IPS-18a (cell line): ENCODE data around the gene PLA2G2F.
"Not testable (repeated sequence)": the region's sequence is repeated elsewhere in the genome, so short reads cannot be mapped to it uniquely, and the experiment has no call there.

Experiments
- H3K27ac ChIP-seq: one replicate; pipeline ENCODE4 v1.5.1; 2013; ENCODE audit warnings: low read length
- H3K27me3 ChIP-seq: one replicate; pipeline ENCODE4 v1.6.1; 2013; ENCODE audit warnings: mild to moderate bottlenecking, low read length; ENCODE audit not compliant: control insufficient read depth, insufficient read depth
- H3K36me3 ChIP-seq: one replicate; pipeline ENCODE4 v1.6.1; 2013; ENCODE audit warnings: low read depth, low read length; ENCODE audit not compliant: control insufficient read depth
- H3K4me1 ChIP-seq: one replicate; pipeline ENCODE4 v1.6.1; 2013; ENCODE audit warnings: low read depth, low read length; ENCODE audit not compliant: control insufficient read depth
- H3K4me3 ChIP-seq: one replicate; pipeline ENCODE4 v1.5.1; 2013; ENCODE audit warnings: low read length
- H3K9ac ChIP-seq: one replicate; pipeline ENCODE4 v1.6.1; 2013; ENCODE audit warnings: mild to moderate bottlenecking, low read length, moderate library complexity
- H3K9me3 ChIP-seq: one replicate; pipeline ENCODE4 v1.6.1; 2013; ENCODE audit warnings: low read depth, low read length; ENCODE audit not compliant: control insufficient read depth

Gene PLA2G2F

DNA sequence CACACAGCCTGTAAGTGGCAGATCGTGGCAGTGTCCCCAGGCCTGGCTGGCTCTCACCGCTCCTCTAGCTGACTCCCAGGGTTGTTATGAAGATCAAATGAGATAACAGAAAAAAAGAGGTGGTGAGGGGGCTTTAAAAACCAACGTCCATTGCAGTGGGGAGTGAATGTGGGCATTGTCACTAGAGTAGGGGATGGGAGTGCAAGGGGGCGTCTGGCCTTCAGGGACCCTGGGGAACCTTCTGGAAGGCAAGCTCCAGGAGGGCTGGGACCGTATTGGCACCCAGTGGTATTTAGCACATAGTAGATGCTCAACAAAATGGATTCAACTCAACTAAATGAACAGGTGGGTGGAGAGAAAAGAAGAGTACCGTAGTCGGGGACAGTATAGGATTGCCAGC is 23.2 kb upstream of the PLA2G2F start:
- Histone ChIP-seq H3K9me3 (no peaks in the 10 kb centered on the region), H3K4me1 (peaks cover 8% of the 10 kb centered on the region), H3K4me3 (no peak overlapping the region), H3K27ac (no peak overlapping the region), H3K36me3 (no peaks in the 10 kb centered on the region), H3K9ac (no peak overlapping the region), H3K27me3 (no peaks in the 10 kb centered on the region)

DNA sequence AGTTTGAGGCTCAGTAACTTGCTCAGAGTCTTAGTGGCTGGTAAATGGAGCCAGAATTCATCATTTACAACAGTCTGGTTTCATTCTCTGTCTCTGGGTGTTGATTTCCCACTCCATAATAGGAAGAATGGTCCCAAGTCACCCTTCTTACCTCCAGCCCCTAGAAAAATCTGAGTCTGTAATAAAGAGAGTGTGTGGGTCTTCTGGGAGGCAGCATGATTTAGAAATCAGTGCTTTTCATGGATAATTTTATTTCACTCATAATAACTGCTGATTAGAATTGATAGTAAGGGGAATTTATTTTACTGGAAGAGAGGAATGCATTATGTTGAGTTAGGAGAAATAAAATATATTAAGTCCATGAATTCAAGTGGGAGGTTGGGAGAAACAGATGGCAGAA is 21.9 kb upstream of the PLA2G2F start:
- Histone ChIP-seq H3K4me3 (no peak overlapping the region), H3K9me3 (no peaks in the 10 kb centered on the region), H3K4me1 (peaks cover 8% of the 10 kb centered on the region), H3K36me3 (no peaks in the 10 kb centered on the region), H3K9ac (no peak overlapping the region), H3K27me3 (no peaks in the 10 kb centered on the region), H3K27ac (no peak overlapping the region)

DNA sequence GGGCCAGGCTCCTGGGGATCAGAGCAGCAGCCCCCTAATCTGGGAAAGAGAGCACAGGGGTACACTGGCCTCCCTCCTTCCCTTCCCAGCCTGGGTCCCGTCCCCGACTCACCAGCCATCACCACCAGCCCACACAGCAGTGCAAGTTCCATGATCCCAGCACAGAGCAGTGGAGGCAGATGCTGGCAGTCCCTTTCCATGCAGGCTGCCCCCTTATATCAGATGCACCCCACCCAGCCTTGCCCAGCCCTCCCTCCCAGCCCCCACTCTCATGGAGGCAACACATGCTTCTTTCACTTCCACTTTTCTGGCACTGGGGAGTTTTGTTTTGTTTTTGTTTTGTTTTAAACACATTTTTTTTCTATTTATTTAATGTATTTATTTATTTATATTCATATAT is 19.8 kb upstream of the PLA2G2F start, which contains the start of gene PLA2G2D:
PLA2G2D (minus strand) TSS at position 190 of the 400 bp plus-strand sequence; CDS start at position 152, 38 bp downstream.
- Histone ChIP-seq H3K4me3 (no peak within 1 kb of the TSS), H3K9ac (no peak within 1 kb of the TSS), H3K4me1 (peaks cover 4% of the 10 kb centered on the region), H3K9me3 (no peaks in the 10 kb centered on the region), H3K27ac (no peak within 1 kb of the TSS), H3K36me3 (no peaks in the 10 kb centered on the region), H3K27me3 (no peaks in the 10 kb centered on the region)

DNA sequence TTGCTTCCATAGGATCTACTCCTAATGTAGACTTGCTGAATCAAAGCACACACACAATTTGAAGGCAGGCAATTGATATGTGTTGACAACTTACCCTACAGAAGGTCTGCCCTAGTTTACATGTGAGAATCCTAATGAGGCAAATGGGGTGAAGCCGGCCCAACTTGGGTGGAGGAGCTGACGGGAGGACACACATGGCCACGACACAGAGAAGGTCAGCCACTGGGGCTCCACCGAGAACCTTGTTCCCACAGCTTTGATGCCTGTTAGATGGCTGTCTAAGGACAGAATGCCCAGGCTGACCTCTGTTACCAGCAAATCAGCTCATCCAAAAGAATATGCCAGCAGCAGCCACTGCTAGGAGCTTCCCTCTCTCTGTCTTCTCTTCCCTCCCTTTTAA is 18.3 kb upstream of the PLA2G2F start:
- Histone ChIP-seq H3K27ac (no peak overlapping the region), H3K36me3 (no peaks in the 10 kb centered on the region), H3K27me3 (no peaks in the 10 kb centered on the region), H3K4me1 (no peaks in the 10 kb centered on the region), H3K4me3 (no peak overlapping the region), H3K9me3 (no peaks in the 10 kb centered on the region), H3K9ac (no peak overlapping the region)

DNA sequence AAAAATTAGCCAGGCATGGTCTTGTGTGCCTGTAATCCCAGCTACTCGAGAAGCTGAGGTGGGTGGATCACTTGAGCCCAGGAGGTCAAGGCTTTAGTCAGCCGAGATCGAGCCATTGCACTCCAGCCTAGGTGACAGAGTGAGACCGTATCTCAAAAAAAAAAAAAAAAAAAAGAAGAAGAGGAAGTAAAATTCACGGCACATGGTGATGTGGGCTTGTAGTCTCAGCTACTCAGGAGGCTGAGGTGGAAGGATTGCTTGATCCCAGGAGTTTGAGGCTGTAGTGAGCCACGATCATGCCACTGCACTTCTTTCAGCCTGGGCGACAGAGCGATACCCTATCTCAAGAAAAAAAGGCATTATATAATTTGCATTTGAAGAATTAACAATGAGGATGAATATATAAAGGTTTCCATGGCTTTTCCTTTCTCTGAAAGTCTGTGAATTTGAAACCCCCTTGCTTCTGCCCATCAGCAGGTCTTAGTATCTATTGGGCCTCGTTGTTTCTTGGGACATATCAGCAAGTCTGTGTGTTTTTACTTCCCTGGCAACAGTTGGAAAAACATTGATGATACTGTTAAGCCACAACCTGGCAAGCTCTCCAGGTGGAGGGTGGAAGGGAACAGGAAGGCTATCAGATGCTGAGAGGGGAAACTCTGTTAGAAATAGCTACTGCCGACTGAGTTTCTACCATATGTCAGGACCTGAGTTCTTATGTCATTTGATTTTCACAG is 15.2 kb upstream of the PLA2G2F start:
- no peaks in the 10 kb centered on the region for H3K4me1 ChIP-seq
- no peak overlapping the region for H3K4me3 ChIP-seq
- no peaks in the 10 kb centered on the region for H3K36me3 ChIP-seq
- H3K9me3 ChIP-seq = no peaks in the 10 kb centered on the region
- H3K27ac ChIP-seq = no peak overlapping the region
- no peaks in the 10 kb centered on the region for H3K27me3 ChIP-seq
- H3K9ac ChIP-seq = no peak overlapping the region

DNA sequence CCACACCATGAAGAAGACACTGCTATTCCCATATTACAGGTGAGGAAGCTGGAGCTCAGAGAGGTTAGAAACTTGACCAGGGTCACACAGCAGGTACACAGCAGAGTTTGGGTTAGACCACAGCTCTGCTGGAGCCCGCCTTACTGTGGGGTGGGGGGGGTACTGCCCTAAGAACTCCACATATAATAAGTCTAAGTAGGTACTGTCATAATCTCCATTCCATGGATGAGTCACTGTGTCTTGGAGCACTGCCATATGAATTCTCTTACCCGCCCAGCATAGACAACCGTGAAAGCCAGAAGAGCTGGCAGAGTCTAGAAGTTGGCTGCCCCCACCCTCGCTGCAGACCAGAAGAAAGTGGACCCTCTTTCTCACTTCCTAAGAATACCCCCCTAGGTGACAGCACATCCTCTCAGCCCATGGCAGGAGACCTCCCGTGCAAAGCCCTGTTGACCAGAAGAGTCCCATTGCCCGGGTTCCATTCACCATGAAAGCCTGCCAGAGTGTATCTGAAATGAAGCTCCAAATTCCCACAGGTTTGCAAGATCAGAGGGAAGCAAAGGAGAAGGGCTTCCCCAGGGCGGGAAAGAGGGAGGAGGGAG is 14.6 kb upstream of the PLA2G2F start:
- H3K27me3 ChIP-seq = no peaks in the 10 kb centered on the region
- H3K36me3 ChIP-seq = no peaks in the 10 kb centered on the region
- H3K9me3 ChIP-seq = no peaks in the 10 kb centered on the region
- no peak overlapping the region for H3K27ac ChIP-seq
- no peak overlapping the region for H3K4me3 ChIP-seq
- H3K4me1 ChIP-seq = no peaks in the 10 kb centered on the region
- H3K9ac ChIP-seq = no peak overlapping the region

DNA sequence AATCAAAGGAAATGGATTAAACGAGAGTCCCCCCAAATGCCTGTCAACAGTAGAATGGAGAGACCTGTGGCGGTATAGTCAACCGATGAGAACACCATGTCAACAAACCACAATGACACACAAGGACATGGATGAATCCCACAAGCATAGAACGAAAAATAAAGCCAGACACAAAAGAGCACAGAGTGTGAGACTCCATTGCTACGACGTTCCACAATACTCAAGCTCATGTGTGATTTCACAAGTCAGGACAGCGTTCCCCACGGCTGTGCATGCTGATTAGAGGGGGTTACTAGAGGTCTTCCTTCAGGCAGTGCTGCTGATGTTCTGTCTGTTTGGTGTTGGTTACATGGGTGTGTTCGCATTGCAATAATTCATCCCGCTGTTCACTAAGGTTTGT is 14.0 kb upstream of the PLA2G2F start:
- no peaks in the 10 kb centered on the region for H3K9me3 ChIP-seq
- no peaks in the 10 kb centered on the region for H3K4me1 ChIP-seq
- H3K27me3 ChIP-seq = no peaks in the 10 kb centered on the region
- no peak overlapping the region for H3K27ac ChIP-seq
- H3K9ac ChIP-seq = no peak overlapping the region
- H3K4me3 ChIP-seq = no peak overlapping the region
- H3K36me3 ChIP-seq = no peaks in the 10 kb centered on the region

DNA sequence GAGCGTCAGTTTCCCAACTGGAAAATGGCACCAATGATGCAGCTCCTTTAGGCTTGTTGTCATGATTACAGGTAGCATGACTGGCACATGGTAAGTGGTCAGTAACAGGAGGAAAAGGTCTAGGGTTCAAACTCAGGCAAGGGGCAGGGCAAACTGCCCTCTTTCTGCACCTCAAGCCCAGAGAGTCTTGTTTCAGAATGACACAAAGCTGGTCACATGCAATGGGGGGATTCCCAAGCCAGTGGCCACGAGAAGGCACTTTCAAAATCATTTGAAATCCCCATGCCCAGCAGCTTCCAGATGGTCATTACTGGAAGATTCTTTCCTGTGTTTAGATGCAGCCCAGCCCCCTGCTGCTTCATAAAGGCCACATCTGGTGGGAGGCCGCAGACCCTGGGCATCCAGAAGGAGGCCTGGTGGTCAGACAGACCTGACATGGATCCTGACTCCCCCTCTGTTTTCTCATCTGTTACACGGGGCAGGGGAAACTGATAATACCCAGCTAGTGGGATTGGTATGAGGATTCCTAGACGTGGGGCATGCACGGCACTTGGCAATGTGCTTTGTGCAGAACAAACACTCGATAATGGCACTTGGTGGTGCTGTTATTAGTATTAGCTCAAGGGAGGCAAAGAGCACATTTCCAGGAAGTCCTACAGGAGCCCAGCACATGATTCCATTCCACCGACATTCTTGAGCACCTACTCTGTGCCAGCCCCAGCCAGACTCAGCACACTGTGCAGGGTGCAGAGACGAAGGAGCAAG is 12.9 kb upstream of the PLA2G2F start:
- H3K27ac ChIP-seq = no peak overlapping the region

DNA sequence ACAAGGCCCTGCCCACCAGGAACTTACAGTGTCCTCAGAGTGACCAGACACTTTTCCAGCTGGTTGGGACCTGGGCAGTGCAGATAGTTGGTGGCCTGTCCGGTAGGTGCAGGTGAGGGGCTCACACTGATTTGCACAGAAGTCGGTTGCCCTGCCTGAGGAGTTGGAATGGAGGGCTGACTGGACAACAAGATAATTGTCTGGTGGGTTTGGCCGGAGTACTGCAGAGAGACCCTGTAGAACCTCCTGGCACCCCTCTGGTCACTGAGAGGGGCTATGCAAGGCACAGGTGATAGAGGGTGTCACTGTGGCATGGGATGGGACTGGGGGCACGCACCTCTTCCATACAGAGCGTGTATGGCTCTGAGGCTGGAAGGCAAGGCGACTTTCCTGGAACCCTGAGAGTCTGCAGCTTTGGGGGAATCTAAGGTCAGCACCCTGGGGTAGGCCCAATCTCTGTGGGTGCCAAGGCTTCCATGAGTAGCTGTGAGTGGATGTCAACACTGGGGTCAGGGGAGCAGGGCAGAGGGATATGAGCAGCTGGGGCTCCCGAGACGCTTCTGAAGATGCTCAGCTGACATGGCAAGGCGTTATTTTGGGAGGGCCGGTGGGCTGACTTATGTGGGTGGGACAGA is 12.2 kb upstream of the PLA2G2F start:
- no peak overlapping the region for H3K4me3 ChIP-seq
- no peak overlapping the region for H3K27ac ChIP-seq
- no peaks in the 10 kb centered on the region for H3K27me3 ChIP-seq
- no peaks in the 10 kb centered on the region for H3K4me1 ChIP-seq
- no peak overlapping the region for H3K9ac ChIP-seq
- no peaks in the 10 kb centered on the region for H3K36me3 ChIP-seq
- no peaks in the 10 kb centered on the region for H3K9me3 ChIP-seq

More for the DNA sequence above, 12.9 kb upstream of the PLA2G2F start:
- Histone ChIP-seq H3K27me3 (no peaks in the 10 kb centered on the region), H3K9me3 (no peaks in the 10 kb centered on the region), H3K4me3 (no peak overlapping the region), H3K36me3 (no peaks in the 10 kb centered on the region), H3K9ac (no peak overlapping the region), H3K4me1 (no peaks in the 10 kb centered on the region)

DNA sequence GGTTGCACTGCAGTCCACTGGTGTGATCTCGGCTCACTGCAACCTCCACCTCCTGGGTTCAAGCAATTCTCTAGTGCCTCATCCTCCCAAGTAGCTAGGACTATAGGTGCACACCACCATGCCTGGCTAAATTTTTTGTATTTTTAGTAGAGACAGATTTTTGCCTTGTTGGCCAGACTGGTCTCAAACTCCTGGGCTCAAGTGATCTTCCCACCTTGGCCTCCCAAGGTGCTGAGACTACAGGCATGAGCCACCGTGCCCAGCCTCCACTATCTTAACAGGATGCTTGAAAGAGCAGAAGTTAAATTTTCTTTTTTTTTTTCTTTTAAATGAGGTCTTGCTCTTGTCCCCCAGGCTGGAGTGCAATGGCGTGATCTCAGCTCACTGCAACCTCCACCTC is 8.6 kb upstream of the PLA2G2F start:
- H3K9me3 ChIP-seq, H3K27ac ChIP-seq, H3K36me3 ChIP-seq, H3K4me3 ChIP-seq, H3K4me1 ChIP-seq, H3K9ac ChIP-seq, H3K27me3 ChIP-seq: not testable (repeated sequence)

DNA sequence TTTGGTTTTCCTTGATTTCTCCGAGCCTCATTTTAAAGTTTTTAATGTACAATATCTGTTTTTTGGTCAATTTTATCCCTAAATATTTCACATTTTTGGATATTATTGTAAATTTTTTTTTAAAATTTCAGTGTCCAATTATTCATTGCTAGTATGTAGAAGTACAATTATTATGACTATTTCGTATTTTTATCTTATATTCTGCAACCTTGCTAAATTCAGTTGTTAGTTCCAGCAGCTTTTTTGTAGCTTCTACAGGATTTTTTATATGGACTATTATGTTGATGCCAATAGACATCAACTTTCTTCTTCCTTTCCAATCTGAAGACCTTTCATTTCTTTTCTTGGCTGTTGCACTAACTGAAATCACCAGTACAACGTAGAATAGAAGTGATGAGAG is 4.1 kb upstream of the PLA2G2F start:
- no peak overlapping the region for H3K27ac ChIP-seq
- no peaks in the 10 kb centered on the region for H3K27me3 ChIP-seq
- no peak overlapping the region for H3K4me3 ChIP-seq
- no peak overlapping the region for H3K9ac ChIP-seq
- H3K9me3 ChIP-seq = no peaks in the 10 kb centered on the region
- H3K36me3 ChIP-seq = no peaks in the 10 kb centered on the region
- H3K4me1 ChIP-seq = no peaks in the 10 kb centered on the region
